ENCODE measurements around the gene COL17A1.

GRCh38 chr10:104074505-104074904, 11.2 kb downstream of the COL17A1 start:
- no peak for TF ChIP-seq ZNF12 (CRISPR knock-in tag; IDR thresholded peaks at IDR 0.05)
- no peak for TF ChIP-seq ZNF431 (CRISPR knock-in tag; IDR thresholded peaks at IDR 0.05; ENCODE audit: borderline replicate concordance, low read depth)
- TF ChIP-seq CEBPB (IDR thresholded peaks at IDR 0.05; ENCODE audit: borderline replicate concordance, low read depth, low read length), result peak; percentile 74; the same call in 1 of the 2 replicates
- TF ChIP-seq GPN1 (CRISPR knock-in tag; IDR thresholded peaks at IDR 0.05; ENCODE audit: borderline replicate concordance), result no peak
- no peak for TF ChIP-seq NPAS2 (CRISPR knock-in tag; IDR thresholded peaks at IDR 0.05; ENCODE audit: borderline replicate concordance)
- no peak for TF ChIP-seq MYC (CRISPR knock-in tag; IDR thresholded peaks at IDR 0.05; ENCODE audit: borderline replicate concordance)
- no peak for TF ChIP-seq CTCF (CRISPR knock-in tag; IDR thresholded peaks at IDR 0.05)
- TF ChIP-seq ZNF234 (CRISPR knock-in tag; conservative IDR thresholded peaks at IDR 0.05), result no peak
